HL-60 (cell line): Measurements from ENCODE around the gene POLE.

Source experiments
- DNase-seq, 2 experiments: peaks; one replicate each; pipeline ENCODE4 v3.0.0-alpha.2; 2010 to 2020; ENCODE audit warnings: low read depth in 1 of 2, low spot score in 1 of 2
- H3K27ac ChIP-seq: fragments of 250-450 bp; sonication (Bioruptor Pico); replicated peaks from 2 replicates; pipeline ENCODE4 v1.5.1; 2020; ENCODE audit warnings: mild to moderate bottlenecking, moderate library complexity
- H3K27me3 ChIP-seq: fragments of 250-450 bp; sonication (Bioruptor Pico); 2 replicates; pipeline ENCODE4 v1.5.1; 2021; ENCODE audit warnings: mild to moderate bottlenecking, moderate library complexity; ENCODE audit not compliant: insufficient read depth, poor library complexity, severe bottlenecking
- H3K4me3 ChIP-seq: replicated peaks from 2 replicates; pipeline ENCODE4 v1.5.1; 2011; ENCODE audit warnings: mild to moderate bottlenecking, control low read depth, low read length; ENCODE audit not compliant: insufficient read depth
- GABPA ChIP-seq: IDR thresholded peaks from 2 replicates; pipeline ENCODE4 v1.6.1; 2012; ENCODE audit warnings: low read depth
- POLR2AphosphoS5 ChIP-seq: IDR thresholded peaks from 2 replicates; pipeline ENCODE4 v1.6.1; 2012; ENCODE audit warnings: low read depth
- SPI1 ChIP-seq: IDR thresholded peaks from 2 replicates; pipeline ENCODE4 v1.6.1; 2012; ENCODE audit warnings: low read depth, mild to moderate bottlenecking, borderline replicate concordance
- TF ChIP-seq, protein P1 (sequence below): IDR thresholded peaks from 2 replicates; pipeline ENCODE4 v1.6.1; 2012; ENCODE audit warnings: low read depth; ENCODE audit not compliant: insufficient replicate concordance
- TF ChIP-seq, protein P2 (sequence below): IDR thresholded peaks from one replicate; pipeline ENCODE4 v1.5.1; 2011; ENCODE audit warnings: low read length, control low read depth, inconsistent platforms; ENCODE audit not compliant: insufficient read depth

Gene POLE

GRCh38 chr12:132593938-132594358, 93.2 kb downstream of the POLE start:
- Histone ChIP-seq H3K4me3 (no peak overlapping the region), H3K27ac (no peak overlapping the region), H3K27me3 (peaks cover 28% of the 10 kb centered on the region)
- no peak for TF ChIP-seq GABPA
- TF ChIP-seq, protein P1, sequence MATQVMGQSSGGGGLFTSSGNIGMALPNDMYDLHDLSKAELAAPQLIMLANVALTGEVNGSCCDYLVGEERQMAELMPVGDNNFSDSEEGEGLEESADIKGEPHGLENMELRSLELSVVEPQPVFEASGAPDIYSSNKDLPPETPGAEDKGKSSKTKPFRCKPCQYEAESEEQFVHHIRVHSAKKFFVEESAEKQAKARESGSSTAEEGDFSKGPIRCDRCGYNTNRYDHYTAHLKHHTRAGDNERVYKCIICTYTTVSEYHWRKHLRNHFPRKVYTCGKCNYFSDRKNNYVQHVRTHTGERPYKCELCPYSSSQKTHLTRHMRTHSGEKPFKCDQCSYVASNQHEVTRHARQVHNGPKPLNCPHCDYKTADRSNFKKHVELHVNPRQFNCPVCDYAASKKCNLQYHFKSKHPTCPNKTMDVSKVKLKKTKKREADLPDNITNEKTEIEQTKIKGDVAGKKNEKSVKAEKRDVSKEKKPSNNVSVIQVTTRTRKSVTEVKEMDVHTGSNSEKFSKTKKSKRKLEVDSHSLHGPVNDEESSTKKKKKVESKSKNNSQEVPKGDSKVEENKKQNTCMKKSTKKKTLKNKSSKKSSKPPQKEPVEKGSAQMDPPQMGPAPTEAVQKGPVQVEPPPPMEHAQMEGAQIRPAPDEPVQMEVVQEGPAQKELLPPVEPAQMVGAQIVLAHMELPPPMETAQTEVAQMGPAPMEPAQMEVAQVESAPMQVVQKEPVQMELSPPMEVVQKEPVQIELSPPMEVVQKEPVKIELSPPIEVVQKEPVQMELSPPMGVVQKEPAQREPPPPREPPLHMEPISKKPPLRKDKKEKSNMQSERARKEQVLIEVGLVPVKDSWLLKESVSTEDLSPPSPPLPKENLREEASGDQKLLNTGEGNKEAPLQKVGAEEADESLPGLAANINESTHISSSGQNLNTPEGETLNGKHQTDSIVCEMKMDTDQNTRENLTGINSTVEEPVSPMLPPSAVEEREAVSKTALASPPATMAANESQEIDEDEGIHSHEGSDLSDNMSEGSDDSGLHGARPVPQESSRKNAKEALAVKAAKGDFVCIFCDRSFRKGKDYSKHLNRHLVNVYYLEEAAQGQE: no peak
- no peak for TF ChIP-seq SPI1
- TF ChIP-seq POLR2AphosphoS5: no peak
- TF ChIP-seq, protein P2, sequence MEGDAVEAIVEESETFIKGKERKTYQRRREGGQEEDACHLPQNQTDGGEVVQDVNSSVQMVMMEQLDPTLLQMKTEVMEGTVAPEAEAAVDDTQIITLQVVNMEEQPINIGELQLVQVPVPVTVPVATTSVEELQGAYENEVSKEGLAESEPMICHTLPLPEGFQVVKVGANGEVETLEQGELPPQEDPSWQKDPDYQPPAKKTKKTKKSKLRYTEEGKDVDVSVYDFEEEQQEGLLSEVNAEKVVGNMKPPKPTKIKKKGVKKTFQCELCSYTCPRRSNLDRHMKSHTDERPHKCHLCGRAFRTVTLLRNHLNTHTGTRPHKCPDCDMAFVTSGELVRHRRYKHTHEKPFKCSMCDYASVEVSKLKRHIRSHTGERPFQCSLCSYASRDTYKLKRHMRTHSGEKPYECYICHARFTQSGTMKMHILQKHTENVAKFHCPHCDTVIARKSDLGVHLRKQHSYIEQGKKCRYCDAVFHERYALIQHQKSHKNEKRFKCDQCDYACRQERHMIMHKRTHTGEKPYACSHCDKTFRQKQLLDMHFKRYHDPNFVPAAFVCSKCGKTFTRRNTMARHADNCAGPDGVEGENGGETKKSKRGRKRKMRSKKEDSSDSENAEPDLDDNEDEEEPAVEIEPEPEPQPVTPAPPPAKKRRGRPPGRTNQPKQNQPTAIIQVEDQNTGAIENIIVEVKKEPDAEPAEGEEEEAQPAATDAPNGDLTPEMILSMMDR: no peak
- peak in 1 of 2 experiments; percentile 26 for DNase-seq

GRCh38 chr12:132593521-132593920, 93.6 kb downstream of the POLE start:
- Histone ChIP-seq H3K27ac (no peak overlapping the region), H3K27me3 (peaks cover 24% of the 10 kb centered on the region), H3K4me3 (no peak overlapping the region)
- TF ChIP-seq SPI1: no peak
- TF ChIP-seq, protein P1: no peak
- no peak for TF ChIP-seq GABPA
- TF ChIP-seq POLR2AphosphoS5: no peak
- TF ChIP-seq, protein P2: no peak
- no peak for DNase-seq

- DNase-seq: no peak
- H3K27me3 ChIP-seq: peaks cover 24% of the 10 kb centered on the region
- TF ChIP-seq SPI1 (no peak), POLR2AphosphoS5 (no peak), GABPA (no peak)
- TF ChIP-seq, protein P2: no peak
- TF ChIP-seq, protein P1: no peak
- no peak overlapping the region for H3K4me3 ChIP-seq
- no peak overlapping the region for H3K27ac ChIP-seq
Measured at GRCh38 chr12:132593071-132593470, 94.1 kb downstream of the POLE start.
